K562 (cell line): ENCODE measurements around the gene YIPF1. TPM values are rescaled to one million over a fixed set of nuclear protein-coding genes. Genes with fewer than 3 reads are reported as not detected.

Experiments used
- ATAC-seq: fragments of 200-7000 bp; cut with Tn5 transposase; 3 replicates; pipeline ENCODE4 v1.9.1; 2020; ENCODE audit warnings: moderate library complexity
- BruUV-seq: library from RNA; stranded (reverse); fragments of 400-500 nt; replicated peaks from 2 replicates; lab custom pipeline; 2021; lab: Mats Ljungman, UMichigan
- CTCF ChIA-PET: fragments of 300-600 bp; formaldehyde crosslinking; extraction: SDS; loops from one replicate; lab custom pipeline; 2021; ENCODE audit warnings: low intra/inter-chr PET ratio; lab: Yijun Ruan, JAX
- POLR2A ChIA-PET: fragments of 300-600, 350-650 bp; sonication (Branson Sonifier 250); formaldehyde crosslinking; extraction: SDS; loops from one replicate; lab custom pipeline; 2021; ENCODE audit warnings: antibody characterized with exemption, inconsistent platforms; lab: Yijun Ruan, JAX
- DNase-seq, 4 experiments: peaks; one replicate each; pipeline versions ENCODE4 v3.0.0 to v3.0.0-alpha.2; 2011 to 2018; ENCODE audit warnings: low spot score in 3 of 4, mixed read lengths in 3 of 4; ENCODE audit errors: extremely low read depth in 1 of 4
- FAIRE-seq: peaks from 2 replicates; lab custom pipeline; 2011; peaks lifted over from hg19 to GRCh38; lab: Jason Lieb, UNC
- H2AFZ ChIP-seq: 2 replicates; pipeline ENCODE4 v1.6.0; 2011; ENCODE audit warnings: low read depth, low read length, control low read depth, inconsistent platforms
- H3K27ac ChIP-seq: fragments of 200-600 bp; 3 replicates; pipeline ENCODE4 v1.8.0; 2011; ENCODE audit warnings: low read depth, mild to moderate bottlenecking, control low read depth, inconsistent platforms, low read length, moderate library complexity, mixed read lengths; ENCODE audit errors: extremely low read depth
- H3K27me3 ChIP-seq, 2 experiments: fragments of 300-600 bp in 1 of 2; 2 replicates in 1 of 2; 3 replicates in 1 of 2; pipeline versions ENCODE4 v1.6.0 to v1.8.0; 2011; ENCODE audit warnings: inconsistent platforms in 2 of 2, low read length in 2 of 2, mild to moderate bottlenecking in 1 of 2, mixed read lengths in 1 of 2, moderate library complexity in 1 of 2; ENCODE audit not compliant: control insufficient read depth in 2 of 2, insufficient read depth in 2 of 2
- H3K36me3 ChIP-seq: fragments of 300-600 bp; 3 replicates; pipeline ENCODE4 v1.8.0; 2011; ENCODE audit warnings: mild to moderate bottlenecking, low read length, inconsistent platforms; ENCODE audit not compliant: control insufficient read depth, insufficient read depth
- H3K4me1 ChIP-seq, 2 experiments: fragments of 200-600 bp in 1 of 2; replicated peaks in 1 of 2; 2 replicates in 1 of 2; 3 replicates in 1 of 2; pipeline versions ENCODE4 v1.5.1 to v1.8.0; 2011; ENCODE audit warnings: inconsistent platforms in 2 of 2, low read length in 2 of 2, mild to moderate bottlenecking in 1 of 2, mixed read lengths in 1 of 2, moderate library complexity in 1 of 2; ENCODE audit not compliant: control insufficient read depth in 2 of 2, insufficient read depth in 2 of 2
- H3K4me2 ChIP-seq: 2 replicates; pipeline ENCODE4 v1.6.1; 2011; ENCODE audit warnings: low read length, control low read depth, inconsistent platforms, mixed read lengths; ENCODE audit not compliant: insufficient read depth
- H3K4me3 ChIP-seq: fragments of 200-600 bp; sonication (generic), shearing (Covaris generic); 2 replicates; pipeline ENCODE4 v1.5.1; 2016; ENCODE audit warnings: control low read depth, inconsistent platforms
- H3K79me2 ChIP-seq: fragments of 200-600 bp; 3 replicates; pipeline ENCODE4 v1.8.0; 2011; ENCODE audit warnings: low read length, inconsistent platforms; ENCODE audit not compliant: control insufficient read depth, insufficient read depth
- H3K9ac ChIP-seq, 2 experiments: 2 replicates each; pipeline versions ENCODE4 v1.6.0 to v1.6.1; 2011; ENCODE audit warnings: low read depth in 2 of 2, low read length in 2 of 2, control low read depth in 1 of 2, inconsistent platforms in 1 of 2, mild to moderate bottlenecking in 1 of 2, mixed read lengths in 1 of 2; ENCODE audit not compliant: insufficient read depth in 1 of 2
- H3K9me1 ChIP-seq: one replicate; pipeline ENCODE4 v1.6.0; 2011; ENCODE audit warnings: inconsistent platforms, mild to moderate bottlenecking, low read length, moderate library complexity; ENCODE audit not compliant: control insufficient read depth, insufficient read depth
- H3K9me3 ChIP-seq: replicated peaks from 2 replicates; pipeline ENCODE4 v1.5.1; 2011; ENCODE audit warnings: low read depth, low read length, inconsistent platforms; ENCODE audit not compliant: control insufficient read depth, insufficient read depth
- H4K20me1 ChIP-seq: replicated peaks from 2 replicates; pipeline ENCODE4 v1.6.1; 2011; ENCODE audit warnings: low read length, inconsistent platforms, mixed read lengths; ENCODE audit not compliant: control insufficient read depth, insufficient read depth
- CBX8 ChIP-seq: fragments of 200-600 bp; sonication (generic); IDR thresholded peaks from 2 replicates; pipeline ENCODE4 v1.6.1; 2012; ENCODE audit warnings: borderline replicate concordance, mixed run types, low read depth, mild to moderate bottlenecking, moderate library complexity, mixed read lengths, low read length, control low read depth, inconsistent platforms; ENCODE audit not compliant: poor library complexity, severe bottlenecking; ENCODE audit errors: extremely low read depth
- CEBPG ChIP-seq, 3 experiments: fragments of 200-800 bp in 1 of 3; sonication (Bioruptor generic) in 1 of 3; sonication (generic) in 1 of 3; formaldehyde crosslinking in 1 of 3; IDR thresholded peaks in 2 of 3; conservative IDR thresholded peaks in 1 of 3; 2 replicates each; pipeline versions ENCODE4 v1.6.1 to v1.8.0; 2016 to 2022; ENCODE audit warnings: missing compliant biosample characterization in 2 of 3, missing genetic modification characterization in 2 of 3, mild to moderate bottlenecking in 1 of 3, missing genetic modification reagents in 1 of 3
- SUPT5H ChIP-seq: fragments of 450-650 bp; IDR thresholded peaks from 2 replicates; pipeline ENCODE4 v1.6.1; 2016
- ZFP36 ChIP-seq: fragments of 150-350 bp; IDR thresholded peaks from 2 replicates; pipeline ENCODE4 v1.6.1; 2018; ENCODE audit warnings: low read length, low read depth; ENCODE audit not compliant: partially characterized antibody
- ZNF184 ChIP-seq: sonication (generic); formaldehyde crosslinking; IDR thresholded peaks from 2 replicates; pipeline ENCODE4 v1.5.0; 2020; ENCODE audit warnings: missing genetic modification reagents
- WGBS: fragments of 100-300 bp; shearing (Covaris generic); methylation state at CpG from one replicate; pipeline ENCODE4 v1.1.6; 2016; ENCODE audit warnings: low coverage, mixed read lengths; ENCODE audit not compliant: insufficient coverage; ENCODE audit errors: missing lambda C conversion rate; 5-methylcytosine and 5-hydroxymethylcytosine counted together
- in situ Hi-C: fragments of 300-500 bp; cut with MboI; formaldehyde crosslinking; loops from 4 replicates; pipeline ENCODE4 v1.15.0; 2018; ENCODE audit warnings: inconsistent platforms, mixed read lengths
- intact Hi-C: fragments of 100-400 bp; cut with micrococcal nuclease; formaldehyde crosslinking; loops from 2 replicates; pipeline ENCODE4 v1.14.2; 2022
- polyA plus RNA-seq, 8 experiments: library from polyadenylated mRNA; depleted of rRNA in 4 of 8; stranded (reverse) in 5 of 8; unstranded in 3 of 8; fragments of >200 nt; fragmentation: Nextera tagmentation in 2 of 8; fragmentation: Illumina TruSeq in 1 of 8; extraction: Ambion mirVana in 2 of 8; extraction: Trizol in 1 of 8; gene quantifications; 2 replicates each; pipeline versions ENCODE4 v1.2.1 to v1.2.3, GENCODE V29; 2011 to 2014; ENCODE audit warnings: inconsistent platforms in 1 of 8, missing spikeins in 1 of 8
- total RNA-seq, 7 experiments: library from RNA; depleted of rRNA in 6 of 7; stranded (reverse); fragments of >200 nt in 6 of 7; fragmentation: Illumina TruSeq in 2 of 7; extraction: Trizol in 2 of 7; gene quantifications; 2 replicates each; pipeline versions ENCODE4 v1.2.1 to v1.2.3, GENCODE V29; 2011 to 2021; ENCODE audit warnings: low replicate concordance in 1 of 7

YIPF1 gene
- total and polyA plus RNA-seq, 9 of the 15 experiments (the other 6 are each of a cell fraction or from before 2014, with no cell fraction given) = 11.5 to 37.5 (median 19.2) TPM

- no peak for TF ChIP-seq CEBPG (CRISPR knock-in tag; IDR thresholded peaks at IDR 0.05)
- no peak for TF ChIP-seq CEBPG (tag; conservative IDR thresholded peaks at IDR 0.05 in 1 of 2, IDR thresholded peaks at IDR 0.05 in 1 of 2)
- TF ChIP-seq CBX8 = no peak
- no peak for TF ChIP-seq ZNF184 (CRISPR knock-in tag)
- TF ChIP-seq, all 486 proteins: peak for 0
Measured at GRCh38 chr1:53893999-53894636, 4.5 kb upstream of the YIPF1 start, which contains the start of gene DIO1 (continued).

- in situ Hi-C loops (no loop called here), intact Hi-C loops (no loop called here)
- peak overlapping the region; percentile 53 for H2AFZ ChIP-seq
- no TSS peak for BruUV-seq
- 0 out of 3 replicates have a peak, but pooled peaks cover 2% of the 10 kb centered on the region for H3K79me2 ChIP-seq
- no peak overlapping the region for H3K9ac ChIP-seq
- DNase-seq = no peak
- H3K27ac ChIP-seq = no peak overlapping the region
- no peaks in the 10 kb centered on the region for H4K20me1 ChIP-seq
- H3K4me2 ChIP-seq = no peak overlapping the region
- no peaks in the 10 kb centered on the region for H3K9me3 ChIP-seq
- no peak overlapping the region for H3K4me3 ChIP-seq
- H3K36me3 ChIP-seq = no peaks in the 10 kb centered on the region
- ChIA-PET POLR2A (interaction anchor here (0.7 to 1.6 kb wide), 3 partner anchors 17 to 61 kb away, joined by 3 to 4 read pairs (median 4); no protein-coding TSS in a partner anchor), CTCF (no interaction called here)
- H3K9me1 ChIP-seq = no peaks in the 10 kb centered on the region
- no peak for FAIRE-seq
- no peaks in the 10 kb centered on the region for H3K27me3 ChIP-seq
- no peak for ATAC-seq
- H3K4me1 ChIP-seq = peaks cover 15 to 24% of the 10 kb centered on the region in 2 experiments; a peak in 4 of 5 replicates
- TF ChIP-seq SUPT5H = no peak
- peak; percentile 33 for TF ChIP-seq ZFP36
- 73% methylated on average over 5 of the region's 5 CpGs for WGBS
Measured at GRCh38 chr1:53892911-53893310, 3.3 kb upstream of the YIPF1 start.
